K562 (cell line): ENCODE results near the gene TRIAP1. TPM values are rescaled to one million over a fixed set of nuclear protein-coding genes. Genes with fewer than 3 reads are reported as not detected.

ENCODE experiments used
- BDP1 ChIP-seq: IDR thresholded peaks from 3 replicates; pipeline ENCODE4 v1.6.1; 2011; ENCODE audit not compliant: insufficient read length, insufficient read depth
- HCFC1 ChIP-seq: IDR thresholded peaks from 2 replicates; pipeline ENCODE4 v1.6.1; 2012; ENCODE audit warnings: low read depth, low read length, improper control_type of control experiment
- HMG20B ChIP-seq: fragments of 250-450 bp; sonication (Bioruptor Pico); IDR thresholded peaks from 2 replicates; pipeline ENCODE4 v1.5.0; 2021; ENCODE audit warnings: mild to moderate bottlenecking
- HMGN3 ChIP-seq: IDR thresholded peaks from 2 replicates; pipeline ENCODE4 v1.6.1; 2011; ENCODE audit warnings: borderline replicate concordance, low read depth, mild to moderate bottlenecking, mixed read lengths, low read length; ENCODE audit not compliant: insufficient read length; ENCODE audit errors: extremely low read depth
- KAT2B ChIP-seq: IDR thresholded peaks from one replicate; pipeline ENCODE4 v1.6.1; 2012; ENCODE audit warnings: low read depth, mild to moderate bottlenecking, control low read depth, inconsistent platforms, low read length, moderate library complexity
- PHF21A ChIP-seq: fragments of 450-650 bp; IDR thresholded peaks from 2 replicates; pipeline ENCODE4 v1.6.1; 2017; ENCODE audit warnings: low read depth, borderline replicate concordance
- PKNOX1 ChIP-seq: fragments of 450-650 bp; IDR thresholded peaks from 2 replicates; pipeline ENCODE4 v1.6.1; 2016
- TCF7L2 ChIP-seq: fragments of 150-350 bp; IDR thresholded peaks from 2 replicates; pipeline ENCODE4 v1.6.1; 2016; ENCODE audit warnings: low read depth, mild to moderate bottlenecking, low read length, moderate library complexity
- YBX1 ChIP-seq: fragments of 450-650 bp; IDR thresholded peaks from 2 replicates; pipeline ENCODE4 v1.7.1; 2016; ENCODE audit warnings: mild to moderate bottlenecking
- ZBTB40 ChIP-seq, 2 experiments: fragments of 450-650 bp in 1 of 2; sonication (generic) in 1 of 2; formaldehyde crosslinking in 1 of 2; IDR thresholded peaks; 2 replicates each; pipeline versions ENCODE4 v1.7.1 to v1.9.0; 2016 to 2022; ENCODE audit warnings: inconsistent platforms in 1 of 2, mild to moderate bottlenecking in 1 of 2, missing genetic modification reagents in 1 of 2
- ZMIZ1 ChIP-seq, 2 experiments: fragments of 150-350 bp in 1 of 2; IDR thresholded peaks; 2 replicates each; pipeline ENCODE4 v1.6.1; 2012 to 2016; ENCODE audit warnings: low read depth in 2 of 2, low read length in 2 of 2, mild to moderate bottlenecking in 1 of 2, moderate library complexity in 1 of 2
- ZNF41 ChIP-seq: fragments of 250-450 bp; sonication (Bioruptor Pico); conservative IDR thresholded peaks from 2 replicates; pipeline ENCODE4 v1.4.0; 2020; ENCODE audit warnings: mild to moderate bottlenecking
- ZNF431 ChIP-seq: sonication (generic); formaldehyde crosslinking; IDR thresholded peaks from 2 replicates; pipeline ENCODE4 v1.8.0; 2022; ENCODE audit warnings: mild to moderate bottlenecking, missing genetic modification reagents
- polyA plus RNA-seq, 8 experiments: library from polyadenylated mRNA; depleted of rRNA in 4 of 8; stranded (reverse) in 5 of 8; unstranded in 3 of 8; fragments of >200 nt; fragmentation: Nextera tagmentation in 2 of 8; fragmentation: Illumina TruSeq in 1 of 8; extraction: Ambion mirVana in 2 of 8; extraction: Trizol in 1 of 8; gene quantifications; 2 replicates each; pipeline versions ENCODE4 v1.2.1 to v1.2.3, GENCODE V29; 2011 to 2014; ENCODE audit warnings: inconsistent platforms in 1 of 8, missing spikeins in 1 of 8
- total RNA-seq, 7 experiments: library from RNA; depleted of rRNA in 6 of 7; stranded (reverse); fragments of >200 nt in 6 of 7; fragmentation: Illumina TruSeq in 2 of 7; extraction: Trizol in 2 of 7; gene quantifications; 2 replicates each; pipeline versions ENCODE4 v1.2.1 to v1.2.3, GENCODE V29; 2011 to 2021; ENCODE audit warnings: low replicate concordance in 1 of 7

The TRIAP1 gene
- total and polyA plus RNA-seq, 9 of the 15 experiments (the other 6 are each of a cell fraction or from before 2014, with no cell fraction given), result 37.3 to 354 (median 65.4) TPM

GRCh38 chr12:120445911-120446843 is at the start of gene TRIAP1, which contains the start of gene GATC (continued):
- peak; percentile 47; the same call in 1 of the 2 replicates for TF ChIP-seq ZBTB40 (IDR thresholded peaks at IDR 0.05)
- no peak for TF ChIP-seq ZBTB40 (CRISPR knock-in tag; IDR thresholded peaks at IDR 0.05)
- TF ChIP-seq ZNF41 (CRISPR knock-in tag), result no peak
- no peak for TF ChIP-seq BDP1
- TF ChIP-seq TCF7L2, result no peak
- TF ChIP-seq HMG20B (CRISPR knock-in tag), result no peak
- TF ChIP-seq ZNF431 (CRISPR knock-in tag), result peak; percentile 63; the same call in 1 of the 2 replicates
- no peak for TF ChIP-seq KAT2B
- TF ChIP-seq PHF21A, result no peak
- TF ChIP-seq YBX1, result no peak
- peak; percentile 97 for TF ChIP-seq HCFC1
- TF ChIP-seq ZMIZ1 (IDR thresholded peaks at IDR 0.05; ENCODE audit: low read depth in 2 of 2, low read length in 2 of 2), result no peak
- peak; percentile 71 for TF ChIP-seq HMGN3
- no peak for TF ChIP-seq PKNOX1
